Uterus (tissue), 4 donors: Measurements from ENCODE around the gene MED26. TPM values are rescaled to one million over a fixed set of nuclear protein-coding genes. Genes with fewer than 3 reads are reported as not detected.

Experiments used
- DNase-seq, 2 donors: peaks; one replicate each; pipeline ENCODE4 v3.0.0-alpha.2; 2019 to 2020
- H3K27ac ChIP-seq, 2 donors: fragments of 200-600 bp; sonication (generic); 1 replicate in 1 of 2; 2 replicates in 1 of 2; pipeline ENCODE4 v1.5.1; 2016 to 2018
- H3K27me3 ChIP-seq, 2 donors: fragments of 200-600 bp; sonication (generic); one replicate each; pipeline ENCODE4 v1.5.1; 2018 to 2019; ENCODE audit warnings: control low read depth in 1 of 2
- H3K36me3 ChIP-seq, 2 donors: fragments of 200-600 bp; sonication (generic); one replicate each; pipeline ENCODE4 v1.5.1; 2019; ENCODE audit warnings: control low read depth in 1 of 2
- H3K4me1 ChIP-seq, 2 donors: fragments of 200-600 bp; sonication (generic); one replicate each; pipeline ENCODE4 v1.5.1; 2018 to 2019; ENCODE audit warnings: control low read depth in 1 of 2
- H3K4me3 ChIP-seq, 2 donors: fragments of 200-600 bp; sonication (generic); 1 replicate in 1 of 2; 2 replicates in 1 of 2; pipeline ENCODE4 v1.5.1; 2018 to 2019; ENCODE audit warnings: mild to moderate bottlenecking in 1 of 2
- H3K9me3 ChIP-seq, 2 donors: fragments of 200-600 bp; sonication (generic); one replicate each; pipeline ENCODE4 v1.5.1; 2019; ENCODE audit warnings: control low read depth in 1 of 2
- POLR2A ChIP-seq, 2 donors: fragments of 450-650 bp; IDR thresholded peaks; one replicate each; pipeline ENCODE4 v1.6.1; 2016; ENCODE audit warnings: antibody characterized with exemption in 2 of 2, mild to moderate bottlenecking in 1 of 2, moderate library complexity in 1 of 2
- intact Hi-C: fragments of 100-400 bp; cut with DNase I; formaldehyde crosslinking; loops from one replicate; pipeline ENCODE4 v1.15.1; 2023; ENCODE audit warnings: low total_unique reads
- total RNA-seq, 4 donors: library from RNA; depleted of rRNA in 3 of 4; stranded (reverse); fragments of >200 nt in 3 of 4; gene quantifications; one replicate each; pipeline versions ENCODE4 v1.1.0 to v1.2.4, GENCODE V29; 2014 to 2023
- TF ChIP-seq, protein P1 (sequence below), 4 experiments: fragments of 200-600 bp in 2 of 4; fragments of 450-650 bp in 2 of 4; sonication (generic) in 2 of 4; IDR thresholded peaks; one replicate each; pipeline ENCODE4 v1.5.1; 2016 to 2019; ENCODE audit warnings: antibody characterized with exemption in 4 of 4, mild to moderate bottlenecking in 2 of 4, moderate library complexity in 1 of 4
- donor health status: DM: yes; HTN: yes; CAD: no.

Gene MED26
- total RNA-seq, 4 donors from 2014 or later: 1.5 to 13.5 (median 3.6) TPM

DNA sequence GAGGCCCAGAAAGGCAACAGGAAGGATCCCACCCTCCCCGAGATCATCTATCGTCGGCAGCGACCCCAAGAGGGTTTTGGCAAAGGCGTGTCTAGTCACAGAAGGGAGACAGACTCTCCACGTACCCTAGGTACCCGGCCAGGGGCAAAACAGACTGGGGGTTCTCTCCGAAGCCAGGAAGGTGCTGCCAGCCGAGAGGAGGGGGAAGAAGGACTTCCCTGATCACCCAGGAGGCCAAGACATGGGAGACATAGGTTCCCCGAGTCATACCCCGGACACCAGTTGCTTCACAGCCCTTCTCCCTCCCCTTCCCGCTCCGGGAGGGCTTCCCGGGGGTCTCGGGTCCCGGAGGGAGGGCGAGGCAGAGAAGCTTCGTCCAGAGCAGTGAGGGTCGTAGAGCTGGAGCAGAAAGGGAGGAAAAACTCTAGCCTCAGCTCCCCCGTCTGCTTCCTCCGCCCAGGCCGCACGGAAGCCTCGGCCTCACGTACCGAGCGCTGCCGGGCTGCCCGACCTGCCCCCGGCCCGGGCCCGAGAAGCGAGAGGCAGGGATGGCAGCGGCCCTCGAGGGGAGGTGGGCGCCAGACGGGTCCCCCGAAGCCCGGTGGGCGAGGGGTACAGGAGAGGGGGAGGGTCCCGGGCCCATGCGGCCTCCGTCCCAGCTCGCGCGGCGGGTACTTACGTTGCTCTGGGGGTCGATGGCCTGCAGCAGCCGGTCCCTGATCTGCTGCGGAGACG, 644 bp downstream of the MED26 start:
- peak overlapping the region; percentile 84 to 88 for H3K27ac ChIP-seq
- no peaks in the 10 kb centered on the region for H3K36me3 ChIP-seq
- no peak for DNase-seq
- H3K4me1 ChIP-seq: peaks cover 0 to 7% of the 10 kb centered on the region in 2 donors
- no peaks in the 10 kb centered on the region for H3K9me3 ChIP-seq
- intact Hi-C loops: loop anchor here (5.0 kb wide), 1 partner anchor 45 kb away; no protein-coding TSS in a partner anchor
- peak overlapping the region; percentile 59 to 84 for H3K4me3 ChIP-seq
- TF ChIP-seq, protein P1, sequence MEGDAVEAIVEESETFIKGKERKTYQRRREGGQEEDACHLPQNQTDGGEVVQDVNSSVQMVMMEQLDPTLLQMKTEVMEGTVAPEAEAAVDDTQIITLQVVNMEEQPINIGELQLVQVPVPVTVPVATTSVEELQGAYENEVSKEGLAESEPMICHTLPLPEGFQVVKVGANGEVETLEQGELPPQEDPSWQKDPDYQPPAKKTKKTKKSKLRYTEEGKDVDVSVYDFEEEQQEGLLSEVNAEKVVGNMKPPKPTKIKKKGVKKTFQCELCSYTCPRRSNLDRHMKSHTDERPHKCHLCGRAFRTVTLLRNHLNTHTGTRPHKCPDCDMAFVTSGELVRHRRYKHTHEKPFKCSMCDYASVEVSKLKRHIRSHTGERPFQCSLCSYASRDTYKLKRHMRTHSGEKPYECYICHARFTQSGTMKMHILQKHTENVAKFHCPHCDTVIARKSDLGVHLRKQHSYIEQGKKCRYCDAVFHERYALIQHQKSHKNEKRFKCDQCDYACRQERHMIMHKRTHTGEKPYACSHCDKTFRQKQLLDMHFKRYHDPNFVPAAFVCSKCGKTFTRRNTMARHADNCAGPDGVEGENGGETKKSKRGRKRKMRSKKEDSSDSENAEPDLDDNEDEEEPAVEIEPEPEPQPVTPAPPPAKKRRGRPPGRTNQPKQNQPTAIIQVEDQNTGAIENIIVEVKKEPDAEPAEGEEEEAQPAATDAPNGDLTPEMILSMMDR (IDR thresholded peaks at IDR 0.05): no peak
- no peak for TF ChIP-seq POLR2A (IDR thresholded peaks at IDR 0.05)
- no peaks in the 10 kb centered on the region for H3K27me3 ChIP-seq

DNA sequence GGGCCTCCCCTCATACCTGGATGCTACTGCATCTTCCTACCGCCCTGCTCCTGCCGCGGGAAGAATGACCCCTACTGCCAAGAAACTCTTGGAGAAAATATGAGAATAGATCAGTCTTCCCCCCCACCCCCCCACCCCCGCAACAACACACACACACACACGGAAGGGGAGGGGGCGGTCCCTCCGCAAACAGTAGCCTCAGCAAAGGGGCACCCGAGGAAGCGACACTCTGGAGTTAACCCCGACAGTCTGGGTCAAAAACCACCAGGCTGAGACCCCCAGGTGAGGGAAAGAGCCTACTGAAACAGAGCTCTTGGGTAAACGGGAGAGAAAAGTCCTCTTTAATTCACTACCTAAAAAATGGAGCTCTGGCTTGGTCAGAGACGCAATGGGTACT, 1.2 kb downstream of the MED26 start:
- intact Hi-C loops: loop anchor here (5.0 kb wide), 1 partner anchor 44 kb away; no protein-coding TSS in a partner anchor
- Histone ChIP-seq H3K27me3 (no peaks in the 10 kb centered on the region), H3K36me3 (no peaks in the 10 kb centered on the region), H3K4me3 (peak overlapping the region; percentile 59 to 84), H3K27ac (peak overlapping the region; percentile 84 to 88), H3K9me3 (no peaks in the 10 kb centered on the region), H3K4me1 (peaks cover 0 to 7% of the 10 kb centered on the region in 2 donors)
- TF ChIP-seq, protein P1 (IDR thresholded peaks at IDR 0.05): no peak
- no peak for TF ChIP-seq POLR2A (IDR thresholded peaks at IDR 0.05)
- no peak for DNase-seq

DNA sequence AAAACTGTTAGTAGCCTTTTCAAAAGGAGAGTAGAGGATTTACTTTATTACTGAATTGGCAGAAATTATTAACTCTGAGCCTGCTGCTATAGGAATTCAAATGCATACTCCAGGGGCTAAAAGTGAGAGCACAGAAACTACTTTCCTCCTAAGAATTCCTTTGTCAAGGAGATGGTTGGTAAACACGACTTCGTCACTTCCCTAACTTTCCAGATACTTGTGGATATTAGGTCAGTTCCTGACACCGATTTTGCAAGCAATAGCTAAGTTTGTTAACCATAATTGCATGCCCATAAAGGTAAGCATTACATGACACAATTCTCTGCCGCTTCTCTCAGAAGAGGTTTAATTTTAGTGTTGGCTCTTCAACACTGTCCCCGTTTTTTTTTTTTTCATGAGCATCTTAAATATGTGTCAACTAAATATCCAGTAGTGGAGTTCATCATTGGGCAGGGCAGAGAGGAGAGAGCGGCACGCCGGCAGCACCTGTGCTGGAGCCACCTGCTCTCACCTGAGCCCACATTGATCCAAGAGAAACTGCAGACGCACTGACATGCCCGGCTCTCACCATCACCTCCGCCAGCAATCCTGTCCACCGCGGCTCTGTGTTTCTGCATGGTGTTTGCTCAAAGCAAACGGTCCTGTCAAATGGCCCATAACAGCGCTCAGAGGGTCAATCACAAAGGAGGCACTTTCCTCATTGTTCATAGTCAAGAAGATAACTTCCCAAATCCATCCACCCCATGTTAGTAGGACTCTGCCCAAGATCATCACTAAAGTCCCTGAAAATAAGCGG, 2.6 kb downstream of the MED26 start:
- H3K4me3 ChIP-seq: no peak overlapping the region
- H3K27me3 ChIP-seq: no peaks in the 10 kb centered on the region
- no peak for DNase-seq
- H3K27ac ChIP-seq: no peak overlapping the region
- H3K36me3 ChIP-seq: no peaks in the 10 kb centered on the region
- TF ChIP-seq, protein P1 (IDR thresholded peaks at IDR 0.05): no peak
- TF ChIP-seq POLR2A (IDR thresholded peaks at IDR 0.05): no peak
- intact Hi-C loops: loop anchor here (5.0 kb wide), 1 partner anchor 43 kb away; no protein-coding TSS in a partner anchor
- H3K9me3 ChIP-seq: no peaks in the 10 kb centered on the region
- peaks cover 0 to 13% of the 10 kb centered on the region in 2 donors for H3K4me1 ChIP-seq

DNA sequence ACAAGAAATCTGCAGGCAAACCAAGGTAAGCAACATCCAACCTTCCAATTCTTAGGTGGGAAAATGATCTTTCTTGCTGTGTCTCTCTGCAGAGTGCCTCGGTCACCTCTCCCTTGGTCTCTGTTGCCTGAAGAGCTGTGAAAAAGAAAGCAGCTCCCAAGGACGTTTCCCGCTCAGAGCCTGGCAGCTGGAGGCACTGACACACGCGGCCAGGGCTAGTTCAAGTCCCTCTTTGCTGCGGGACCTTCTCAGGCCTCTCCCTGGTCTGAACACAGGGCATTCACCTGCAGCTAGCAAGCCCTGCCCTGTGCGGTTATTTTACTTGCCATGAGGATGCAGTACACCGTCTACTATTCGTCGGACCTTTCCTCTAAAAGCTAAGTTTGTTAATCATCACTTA, 3.8 kb downstream of the MED26 start:
- intact Hi-C loops: no loop called here
- Histone ChIP-seq H3K27me3 (no peaks in the 10 kb centered on the region), H3K9me3 (no peaks in the 10 kb centered on the region), H3K36me3 (no peaks in the 10 kb centered on the region), H3K4me3 (no peak overlapping the region), H3K27ac (no peak overlapping the region), H3K4me1 (peaks cover 0 to 21% of the 10 kb centered on the region in 2 donors)
- DNase-seq: no peak
- TF ChIP-seq POLR2A (IDR thresholded peaks at IDR 0.05): no peak
- TF ChIP-seq, protein P1 (IDR thresholded peaks at IDR 0.05): no peak

DNA sequence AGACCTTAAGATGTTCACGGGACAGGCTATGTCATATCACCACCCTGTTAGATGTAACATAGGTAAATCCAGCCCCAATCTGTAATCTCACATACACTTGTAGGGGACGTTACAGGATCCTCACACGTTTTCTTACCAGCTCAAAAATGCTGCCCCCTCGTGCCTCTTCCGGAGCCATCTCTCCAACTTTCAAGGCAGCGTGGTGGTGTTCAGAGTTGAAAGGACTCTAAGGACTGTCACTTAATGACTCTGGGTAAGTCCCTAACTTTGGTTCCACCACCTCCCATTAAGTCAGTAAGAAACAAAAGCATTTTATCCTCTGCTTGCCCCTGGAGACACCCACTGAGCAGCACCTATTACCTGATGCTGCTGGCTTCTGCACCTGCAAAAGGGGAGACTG, 4.4 kb downstream of the MED26 start:
- no peak for TF ChIP-seq POLR2A (IDR thresholded peaks at IDR 0.05)
- H3K4me1 ChIP-seq: peaks cover 0 to 19% of the 10 kb centered on the region in 2 donors
- H3K27ac ChIP-seq: no peak overlapping the region
- H3K9me3 ChIP-seq: no peaks in the 10 kb centered on the region
- DNase-seq: no peak
- no peak overlapping the region for H3K4me3 ChIP-seq
- H3K36me3 ChIP-seq: no peaks in the 10 kb centered on the region
- intact Hi-C loops: no loop called here
- no peaks in the 10 kb centered on the region for H3K27me3 ChIP-seq
